ENCODE data around the gene CUL7.

CUL7 gene

DNA sequence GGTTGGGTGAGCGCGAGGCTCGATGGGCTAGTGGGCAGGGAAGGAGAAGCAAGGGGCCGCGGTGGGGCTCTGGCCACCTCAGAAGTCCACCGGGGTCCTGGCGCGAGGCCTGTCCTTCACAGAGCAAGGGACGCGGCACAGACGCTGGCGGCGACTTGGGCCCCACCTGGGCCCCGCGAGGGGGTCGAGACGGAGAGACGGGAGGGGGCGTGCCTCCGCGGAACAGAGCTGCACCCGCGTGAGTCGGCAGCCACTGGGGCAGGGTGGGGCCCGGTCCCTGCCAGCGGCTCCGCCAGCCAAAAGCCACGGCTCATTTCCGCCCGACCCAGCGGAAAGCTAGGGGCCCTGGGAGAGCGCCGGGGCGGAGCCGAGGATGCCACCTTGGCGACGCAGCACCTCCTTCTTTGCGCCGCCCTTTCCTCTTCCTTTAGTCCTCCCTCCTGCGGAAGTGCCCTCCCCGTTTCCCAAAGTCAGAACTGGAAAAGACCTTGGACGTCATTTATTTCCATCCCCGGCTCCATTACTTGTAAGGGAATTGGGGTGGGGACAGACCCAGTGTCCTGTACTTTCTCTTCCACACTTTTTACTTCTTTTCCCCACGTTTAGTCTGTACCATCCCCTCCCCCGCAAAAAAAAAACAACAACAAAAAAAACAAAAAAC, at the start of gene CUL7:
TSS of gene CUL7 (minus strand) at position 307 of the 661 bp plus-strand sequence. CDS start 1,063 bp downstream, outside the sequence.
- no peak for TF ChIP-seq CTCF (IDR thresholded peaks at IDR 0.05; ENCODE audit: control extremely low read depth, extremely low read depth, low read depth, missing control alignments)
- ChIA-PET POLR2A (interaction anchor here (1.4 kb wide), 1 partner anchor 124 kb away, joined by 3 read pairs; no protein-coding TSS in a partner anchor), CTCF (interaction anchor here (1.0 to 1.3 kb wide), 3 partner anchors 10 to 43 kb away, joined by 3 read pairs; partner anchors contain the start of gene RRP36)
- DNase-seq (ENCODE audit: extremely low spot score), result peak; percentile 96

DNA sequence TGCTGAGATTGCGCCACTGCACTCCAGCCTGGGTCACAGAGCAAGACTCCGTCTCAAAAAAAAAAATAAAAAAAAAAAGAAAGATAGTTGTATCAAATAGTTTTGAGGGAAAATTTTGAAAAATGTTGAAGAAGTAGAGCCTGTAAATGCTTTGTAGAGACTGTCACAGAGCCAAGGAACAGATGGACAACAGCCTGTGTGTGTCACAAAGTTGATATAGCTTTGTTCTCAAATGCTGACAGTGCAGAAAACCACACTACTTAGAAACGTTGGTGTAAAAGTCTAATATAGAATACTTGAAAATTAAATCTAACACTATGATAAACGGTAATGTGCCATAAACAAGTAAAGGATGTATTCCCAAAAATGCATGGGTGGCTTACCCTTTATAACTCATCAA, 47.8 kb upstream of the CUL7 start:
- POLR2A ChIA-PET, result no interaction called here
- no peak for TF ChIP-seq CTCF (IDR thresholded peaks at IDR 0.05; ENCODE audit: control extremely low read depth, extremely low read depth, low read depth, missing control alignments)
- CTCF ChIA-PET, result no interaction called here
- DNase-seq (ENCODE audit: extremely low spot score), result no peak

- ChIA-PET POLR2A (no interaction called here), CTCF (interaction anchor here (1.8 to 2.7 kb wide), 2 partner anchors 10 to 46 kb away, joined by 9 to 11 read pairs; no protein-coding TSS in a partner anchor)
- DNase-seq (ENCODE audit: extremely low spot score), result no peak
- no peak for TF ChIP-seq CTCF (IDR thresholded peaks at IDR 0.05; ENCODE audit: control extremely low read depth, extremely low read depth, low read depth, missing control alignments)
Observed at GRCh38 chr6:43097502-43097901, 43.9 kb upstream of the CUL7 start.

GRCh38 chr6:43097098-43097489, 43.4 kb upstream of the CUL7 start:
- no peak for DNase-seq (ENCODE audit: extremely low spot score)
- ChIA-PET POLR2A (no interaction called here), CTCF (interaction anchor here (1.1 to 2.7 kb wide), 4 partner anchors 10 to 47 kb away, joined by 3 to 11 read pairs (median 6); partner anchors contain the start of gene CUL7)
- no peak for TF ChIP-seq CTCF (IDR thresholded peaks at IDR 0.05; ENCODE audit: control extremely low read depth, extremely low read depth, low read depth, missing control alignments)

GRCh38 chr6:43096451-43097097, 42.9 kb upstream of the CUL7 start:
- no peak for DNase-seq (ENCODE audit: extremely low spot score)
- ChIA-PET POLR2A (interaction anchor here (0.6 kb wide), 1 partner anchor 297 kb away, joined by 3 read pairs; no protein-coding TSS in a partner anchor), CTCF (interaction anchor here (0.8 to 2.7 kb wide), 5 partner anchors 9 to 47 kb away, joined by 3 to 11 read pairs (median 4); partner anchors contain the start of gene CUL7)
- no peak for TF ChIP-seq CTCF (IDR thresholded peaks at IDR 0.05; ENCODE audit: control extremely low read depth, extremely low read depth, low read depth, missing control alignments)

DNA sequence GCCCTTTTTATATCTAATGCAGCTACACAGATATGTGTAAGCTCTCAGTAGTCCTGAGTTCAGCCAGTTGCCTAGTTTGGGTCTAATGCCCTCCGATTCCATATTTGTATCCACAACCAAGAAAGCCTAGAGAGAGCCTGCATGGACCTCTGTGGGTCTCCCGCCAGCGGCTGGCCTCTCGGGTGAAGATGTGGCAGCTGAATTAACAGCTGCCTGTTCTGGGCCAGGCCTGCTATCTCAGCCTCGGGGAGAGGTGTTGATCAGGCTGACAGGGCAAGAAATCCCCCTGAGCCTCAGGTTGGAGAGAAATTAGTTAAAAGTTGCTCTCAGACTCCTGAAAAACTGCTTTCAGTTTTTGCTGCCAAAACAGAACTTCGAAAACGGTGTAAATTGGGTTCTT, 42.3 kb upstream of the CUL7 start:
- no peak for TF ChIP-seq CTCF (IDR thresholded peaks at IDR 0.05; ENCODE audit: control extremely low read depth, extremely low read depth, low read depth, missing control alignments)
- CTCF ChIA-PET, result interaction anchor here (0.8 to 2.7 kb wide), 6 partner anchors 9 to 48 kb away, joined by 3 to 11 read pairs (median 4); partner anchors contain the start of gene CUL7
- DNase-seq (ENCODE audit: extremely low spot score), result peak; percentile 34

More for the DNA sequence above, 42.3 kb upstream of the CUL7 start:
- POLR2A ChIA-PET, result interaction anchor here (0.6 kb wide), 1 partner anchor 297 kb away, joined by 3 read pairs; no protein-coding TSS in a partner anchor
